Stimulated activated CD8-positive, alpha-beta memory T cell treated with anti-CD3 and anti-CD28 coated beads, Interleukin-12 subunit alpha, Interleukin-12 subunit beta, amount 100 ng/mL, for 24 hours (primary cell): ENCODE data around the gene LSR.

Experiments used
- DNase-seq: peaks from one replicate; pipeline ENCODE4 v3.0.0-alpha.2; 2020; ENCODE audit errors: extremely low read depth

Gene LSR, protein sequence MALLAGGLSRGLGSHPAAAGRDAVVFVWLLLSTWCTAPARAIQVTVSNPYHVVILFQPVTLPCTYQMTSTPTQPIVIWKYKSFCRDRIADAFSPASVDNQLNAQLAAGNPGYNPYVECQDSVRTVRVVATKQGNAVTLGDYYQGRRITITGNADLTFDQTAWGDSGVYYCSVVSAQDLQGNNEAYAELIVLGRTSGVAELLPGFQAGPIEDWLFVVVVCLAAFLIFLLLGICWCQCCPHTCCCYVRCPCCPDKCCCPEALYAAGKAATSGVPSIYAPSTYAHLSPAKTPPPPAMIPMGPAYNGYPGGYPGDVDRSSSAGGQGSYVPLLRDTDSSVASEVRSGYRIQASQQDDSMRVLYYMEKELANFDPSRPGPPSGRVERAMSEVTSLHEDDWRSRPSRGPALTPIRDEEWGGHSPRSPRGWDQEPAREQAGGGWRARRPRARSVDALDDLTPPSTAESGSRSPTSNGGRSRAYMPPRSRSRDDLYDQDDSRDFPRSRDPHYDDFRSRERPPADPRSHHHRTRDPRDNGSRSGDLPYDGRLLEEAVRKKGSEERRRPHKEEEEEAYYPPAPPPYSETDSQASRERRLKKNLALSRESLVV

DNA sequence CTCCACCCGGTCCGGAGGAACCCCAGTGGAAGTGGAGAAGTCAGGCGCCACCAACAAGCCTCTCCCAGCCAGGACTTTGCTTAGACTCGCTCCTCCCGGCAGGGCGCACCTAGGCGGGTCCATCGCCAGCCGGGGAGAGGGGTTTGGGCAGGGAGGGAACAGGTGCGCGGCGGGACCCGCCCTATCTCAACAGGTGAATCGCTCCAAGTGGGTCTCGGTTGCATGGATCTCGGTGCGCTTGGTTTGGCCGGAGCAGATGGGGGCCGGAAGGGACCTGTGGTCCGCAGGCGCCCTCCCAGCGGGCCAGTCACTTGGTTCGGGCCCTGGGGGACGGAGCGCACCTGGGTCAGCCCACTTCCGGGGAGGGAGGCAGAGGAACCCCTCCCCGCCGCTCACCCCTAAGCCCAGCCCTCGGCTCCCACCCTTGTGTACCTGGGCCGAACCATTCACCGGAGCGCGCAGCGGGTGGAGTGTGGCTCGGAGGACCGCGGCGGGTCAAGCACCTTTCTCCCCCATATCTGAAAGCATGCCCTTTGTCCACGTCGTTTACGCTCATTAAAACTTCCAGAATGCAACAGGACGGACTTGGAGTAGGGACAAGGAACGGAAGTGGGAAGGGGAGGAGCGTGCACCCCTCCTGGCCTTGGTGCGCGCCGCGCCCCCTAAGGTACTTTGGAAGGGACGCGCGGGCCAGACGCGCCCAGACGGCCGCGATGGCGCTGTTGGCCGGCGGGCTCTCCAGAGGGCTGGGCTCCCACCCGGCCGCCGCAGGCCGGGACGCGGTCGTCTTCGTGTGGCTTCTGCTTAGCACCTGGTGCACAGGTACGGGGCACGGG is at the start of gene LSR:
Gene LSR, plus strand, starts transcription at position 693 of the 836 bp plus-strand sequence. Its CDS starts 21 bp downstream, at position 714.
- no peak for DNase-seq

DNA sequence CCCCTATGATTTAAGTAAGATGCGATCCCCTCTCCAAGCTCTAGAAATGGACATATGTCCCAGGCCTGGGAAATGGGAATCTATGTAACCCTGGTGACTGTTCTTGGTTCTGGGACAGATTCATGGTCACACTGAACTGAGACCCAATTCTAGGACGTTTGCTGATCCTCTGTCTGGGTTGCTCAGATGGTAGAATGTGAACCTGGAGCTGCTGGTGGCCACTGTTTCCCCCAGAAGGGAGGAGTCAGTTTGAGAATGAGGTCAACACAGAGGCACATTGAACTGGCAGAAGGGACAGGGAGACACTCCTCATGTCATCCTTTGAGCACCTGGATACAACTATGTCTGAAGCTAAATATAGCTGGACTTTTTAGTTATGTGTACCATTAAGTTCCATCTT is 49.3 kb upstream of the LSR start:
- no peak for DNase-seq

DNA sequence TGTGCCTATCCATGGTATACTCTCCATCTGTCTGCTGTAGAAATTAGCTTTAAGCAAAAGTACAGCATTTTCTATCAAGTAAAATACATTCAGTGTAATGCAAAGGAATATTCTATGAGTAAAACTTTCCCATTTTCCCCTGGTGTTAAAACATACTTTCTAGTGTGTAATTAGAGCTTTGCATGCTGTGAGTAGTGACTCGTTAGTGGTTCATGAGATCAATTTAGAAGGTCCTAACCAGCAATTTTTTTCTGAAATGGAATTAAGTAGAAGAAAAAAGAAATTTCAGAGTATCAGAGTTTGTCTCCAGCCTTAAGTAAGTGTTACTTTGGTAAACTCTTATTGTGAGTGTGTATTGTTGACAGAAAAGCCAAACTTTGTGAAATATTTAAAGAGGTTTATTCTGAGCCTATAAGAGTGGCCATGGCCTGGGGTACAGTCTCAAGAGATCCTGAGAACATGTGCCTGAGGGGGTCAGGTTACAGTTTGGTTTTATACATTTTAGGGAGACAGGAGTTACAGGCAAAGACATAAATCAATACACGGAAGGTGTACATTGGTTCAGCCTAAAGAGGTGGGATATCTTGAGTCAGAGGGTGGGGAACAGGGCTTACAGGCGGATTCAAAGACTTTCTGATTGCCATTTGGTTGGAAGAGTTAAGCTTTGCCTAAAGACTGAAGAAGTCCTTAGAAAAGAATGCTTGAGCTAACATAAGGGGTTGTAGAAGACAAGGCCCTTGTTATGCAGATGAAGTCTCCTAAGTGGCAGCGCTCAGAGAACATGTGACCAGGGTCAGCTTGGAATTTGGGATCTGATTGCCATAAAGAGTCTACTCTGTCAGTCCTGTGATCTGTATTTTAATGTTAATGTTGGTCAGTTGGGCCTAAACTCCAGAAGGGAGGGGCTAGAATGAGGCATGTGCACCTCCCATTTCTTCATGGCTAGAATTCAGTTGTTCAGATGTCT is 45.8 kb upstream of the LSR start:
- DNase-seq = no peak

DNA sequence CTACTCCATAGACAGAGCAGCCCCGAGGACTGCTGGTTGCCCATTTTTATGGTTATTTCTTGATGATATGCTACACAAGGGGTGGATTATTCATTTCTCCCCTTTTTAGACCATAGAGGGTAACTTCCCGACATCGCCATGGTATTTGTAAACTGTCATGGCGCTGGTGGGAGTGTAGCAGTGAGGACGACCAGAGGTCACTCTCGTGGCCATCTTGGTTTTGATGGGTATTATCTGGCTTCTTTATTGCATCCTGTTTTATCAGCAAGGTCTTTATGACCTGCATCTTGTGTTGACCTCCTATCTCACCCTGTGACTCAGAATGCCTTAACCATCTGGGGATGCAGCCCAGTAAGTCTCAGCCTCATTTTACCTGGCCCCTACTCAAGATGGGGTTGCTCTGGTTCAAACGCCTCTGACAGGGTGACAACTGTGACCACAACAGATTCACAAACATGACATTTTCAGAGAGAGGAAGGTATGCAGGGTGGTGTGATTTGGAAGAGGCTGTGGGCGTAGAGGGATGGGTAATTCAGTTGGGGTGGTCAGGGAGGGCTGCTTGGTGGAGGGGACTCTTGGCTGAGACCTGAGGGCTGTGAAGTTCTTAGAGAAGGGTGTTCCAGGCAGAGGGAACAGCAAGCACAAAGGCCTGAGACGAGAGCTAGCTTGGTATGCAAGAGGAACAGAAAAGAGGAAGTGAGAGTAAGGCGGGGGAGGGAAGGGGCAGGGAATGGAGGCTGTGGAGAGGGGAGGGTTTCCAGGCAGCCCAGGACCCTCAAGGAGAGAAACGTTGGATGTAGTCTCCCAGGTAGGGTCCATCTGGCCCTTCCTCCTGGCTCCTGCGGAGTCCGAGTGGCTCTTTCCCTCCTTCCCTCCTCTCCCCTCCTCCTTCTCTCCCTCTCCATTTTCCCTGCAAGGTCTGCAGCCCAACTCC is 43.7 kb upstream of the LSR start:
- no peak for DNase-seq

DNA sequence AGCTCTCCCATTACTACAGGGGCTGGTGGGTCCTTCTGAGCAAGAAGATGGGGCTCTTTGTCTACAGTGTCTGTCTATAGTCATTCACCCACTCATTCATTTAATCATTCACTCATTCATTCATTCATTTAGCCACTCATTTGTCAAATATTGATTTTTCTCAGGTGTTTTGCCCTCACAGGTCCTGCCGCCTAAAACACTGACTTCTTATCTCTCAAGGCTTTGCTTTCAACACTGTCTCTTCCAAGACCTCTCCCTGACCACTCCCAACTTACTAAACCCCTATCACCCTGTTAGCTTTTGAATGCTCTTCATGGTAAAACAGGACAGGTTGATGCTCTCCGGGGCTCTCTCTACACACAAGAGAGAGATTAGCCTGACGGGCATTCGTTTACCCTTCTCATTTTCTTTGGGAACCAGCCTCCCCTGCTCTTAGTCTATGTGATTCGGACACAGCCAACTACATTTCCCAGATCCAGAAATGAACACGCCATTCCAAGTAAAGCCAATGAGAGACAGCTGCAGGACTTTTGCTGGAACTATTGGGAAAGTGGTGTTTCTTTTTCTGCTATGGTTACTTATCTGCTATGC is 43.0 kb upstream of the LSR start:
- no peak for DNase-seq

DNA sequence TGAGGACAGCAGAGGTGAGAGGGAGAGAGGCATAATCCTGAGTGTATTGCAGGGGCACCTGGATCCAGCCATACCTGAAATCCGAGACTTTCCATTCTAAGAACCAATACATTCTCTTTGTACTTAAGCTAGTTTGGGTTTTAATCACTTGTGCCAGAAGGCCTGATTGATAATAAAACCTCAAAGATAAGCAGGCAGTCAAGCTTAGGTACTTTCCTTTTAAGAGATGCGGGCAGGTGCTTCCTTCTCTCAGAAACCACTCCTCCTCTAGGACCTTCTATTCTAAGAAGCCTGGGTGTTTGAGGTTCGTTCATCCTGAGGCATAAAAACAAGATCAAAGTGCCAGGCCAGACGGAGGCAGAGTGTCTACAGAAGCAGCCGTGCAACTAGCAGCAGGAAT is 42.4 kb upstream of the LSR start:
- DNase-seq = no peak

DNA sequence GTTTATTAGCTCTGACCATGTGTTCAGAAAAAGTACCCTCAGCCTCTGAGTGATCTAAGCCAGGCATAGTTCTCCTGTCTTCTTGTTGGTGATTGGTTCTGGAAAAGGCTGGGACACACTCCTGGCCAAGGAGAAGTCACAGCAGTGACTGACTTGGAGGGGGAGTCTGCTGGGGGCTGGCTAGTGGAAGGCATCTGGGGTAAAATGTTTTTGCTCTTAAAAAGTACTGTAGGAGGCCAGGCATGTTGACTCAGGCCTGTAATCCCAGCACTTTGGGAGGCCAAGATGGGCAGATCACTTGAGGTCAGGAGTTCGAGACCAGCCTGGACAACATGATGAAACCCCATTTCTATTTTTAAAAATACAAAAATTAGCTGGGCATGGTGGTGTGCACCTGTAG is 41.9 kb upstream of the LSR start:
- DNase-seq = no peak

DNA sequence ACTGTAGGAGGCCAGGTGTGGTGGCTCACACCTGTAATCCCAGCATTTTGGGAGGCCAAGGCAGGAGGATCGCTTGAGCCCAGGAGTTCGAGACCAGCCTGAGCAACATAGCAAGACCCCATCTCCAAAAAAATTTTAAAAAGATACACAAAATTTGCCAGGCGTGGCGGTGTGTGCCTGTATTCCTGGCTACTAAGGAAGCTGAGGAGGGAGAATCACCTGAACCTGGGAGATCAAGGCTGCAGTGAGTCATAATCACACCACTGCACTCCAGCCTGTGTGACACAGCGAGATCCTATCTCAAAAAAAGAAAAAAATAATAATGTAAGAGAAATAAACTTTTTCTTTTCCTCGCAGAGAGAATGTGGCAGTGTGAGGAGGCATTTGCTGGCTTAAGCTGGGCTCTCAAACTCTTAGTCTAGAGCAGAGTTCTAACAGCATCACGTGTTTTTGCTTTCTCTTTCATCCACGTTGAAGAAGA is 41.4 kb upstream of the LSR start:
- no peak for DNase-seq

DNA sequence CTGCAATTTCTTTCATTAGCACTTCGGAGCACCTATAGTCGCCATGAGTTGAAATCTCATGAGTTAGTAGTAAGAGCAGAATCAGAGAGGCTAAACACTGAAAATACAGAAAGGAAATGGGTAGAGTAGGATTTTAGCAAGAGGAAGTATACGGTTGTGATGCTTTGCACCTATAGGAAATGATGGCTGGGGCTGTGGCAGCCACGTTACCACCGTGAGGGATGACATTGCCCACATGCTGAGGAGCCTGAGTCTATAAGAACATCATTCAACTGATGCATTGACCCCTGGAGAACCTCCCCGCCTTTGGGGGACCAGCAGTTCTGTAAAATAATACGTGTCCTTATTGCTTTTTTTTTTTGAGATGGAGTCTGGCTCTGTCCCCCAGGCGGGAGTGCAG is 40.7 kb upstream of the LSR start:
- DNase-seq = no peak

DNA sequence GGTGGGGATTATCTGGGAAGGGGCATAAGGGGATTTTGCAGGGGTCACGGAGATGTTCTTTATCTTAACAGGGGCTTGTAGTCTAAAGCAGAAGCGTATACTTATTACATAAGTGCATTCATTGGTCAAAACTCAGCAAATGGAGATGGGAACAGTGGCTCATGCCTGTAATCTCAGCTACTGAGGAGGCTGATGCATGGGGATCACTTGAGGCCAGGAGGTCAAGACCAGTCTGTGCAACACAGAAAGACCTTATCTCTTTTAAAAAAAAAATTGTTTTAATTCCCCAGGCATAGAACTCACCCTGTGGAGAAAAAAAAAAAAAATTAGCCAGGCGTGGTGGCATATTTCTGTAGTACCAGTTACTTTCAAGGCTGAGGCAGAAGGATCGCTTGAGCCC is 39.2 kb upstream of the LSR start:
- no peak for DNase-seq

DNA sequence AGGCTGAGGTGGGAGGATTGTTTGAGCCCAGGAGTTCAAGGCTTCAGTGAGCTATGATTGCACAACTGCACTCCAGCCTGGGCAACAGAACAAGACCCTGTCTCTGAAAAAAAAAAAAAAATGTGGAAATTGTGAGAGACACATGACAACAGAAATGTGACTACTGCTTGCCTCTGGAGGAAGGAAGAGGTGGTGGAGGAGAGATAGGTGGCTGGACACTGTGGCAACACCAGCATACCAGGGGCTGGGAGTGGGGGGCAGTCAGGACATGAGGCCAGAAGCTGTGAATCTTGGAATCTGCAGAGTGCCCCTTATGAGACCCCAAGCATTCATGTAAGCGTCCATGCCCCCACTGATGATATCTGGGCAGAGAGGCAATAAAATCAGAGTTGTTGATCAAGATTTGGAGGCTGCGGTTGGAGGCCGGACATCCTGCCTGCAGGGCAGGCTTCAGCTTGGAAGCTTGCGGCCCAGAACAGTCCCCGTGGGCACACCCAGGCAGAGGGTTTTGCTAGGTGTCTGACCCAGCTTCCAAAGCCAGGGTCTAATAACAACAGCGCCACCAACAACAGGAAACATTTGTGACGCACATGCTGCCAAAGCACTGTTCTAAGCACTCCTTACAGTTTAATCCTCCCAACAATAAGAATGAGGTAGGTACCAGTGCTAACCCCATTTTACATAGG is 37.1 kb upstream of the LSR start:
- peak; percentile 22 for DNase-seq

DNA sequence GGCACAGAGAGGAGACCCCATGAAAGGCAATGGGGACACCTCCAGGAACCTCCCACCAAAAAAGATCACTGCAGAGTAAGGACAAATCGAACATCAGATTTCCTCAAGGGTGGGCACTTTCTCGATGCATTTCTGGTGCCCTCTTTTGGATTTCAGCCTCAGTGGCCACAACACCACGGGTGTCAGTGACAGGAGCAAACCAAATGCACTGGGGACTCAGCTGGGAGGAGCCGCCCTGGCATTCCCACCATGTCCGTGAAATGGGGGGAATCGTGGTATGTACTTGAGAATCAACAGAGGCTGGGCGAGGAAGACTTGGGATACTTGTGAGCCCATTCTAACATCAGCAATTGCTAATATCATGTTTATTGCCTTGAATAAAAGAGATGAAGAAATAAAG is 36.6 kb upstream of the LSR start:
- no peak for DNase-seq

DNA sequence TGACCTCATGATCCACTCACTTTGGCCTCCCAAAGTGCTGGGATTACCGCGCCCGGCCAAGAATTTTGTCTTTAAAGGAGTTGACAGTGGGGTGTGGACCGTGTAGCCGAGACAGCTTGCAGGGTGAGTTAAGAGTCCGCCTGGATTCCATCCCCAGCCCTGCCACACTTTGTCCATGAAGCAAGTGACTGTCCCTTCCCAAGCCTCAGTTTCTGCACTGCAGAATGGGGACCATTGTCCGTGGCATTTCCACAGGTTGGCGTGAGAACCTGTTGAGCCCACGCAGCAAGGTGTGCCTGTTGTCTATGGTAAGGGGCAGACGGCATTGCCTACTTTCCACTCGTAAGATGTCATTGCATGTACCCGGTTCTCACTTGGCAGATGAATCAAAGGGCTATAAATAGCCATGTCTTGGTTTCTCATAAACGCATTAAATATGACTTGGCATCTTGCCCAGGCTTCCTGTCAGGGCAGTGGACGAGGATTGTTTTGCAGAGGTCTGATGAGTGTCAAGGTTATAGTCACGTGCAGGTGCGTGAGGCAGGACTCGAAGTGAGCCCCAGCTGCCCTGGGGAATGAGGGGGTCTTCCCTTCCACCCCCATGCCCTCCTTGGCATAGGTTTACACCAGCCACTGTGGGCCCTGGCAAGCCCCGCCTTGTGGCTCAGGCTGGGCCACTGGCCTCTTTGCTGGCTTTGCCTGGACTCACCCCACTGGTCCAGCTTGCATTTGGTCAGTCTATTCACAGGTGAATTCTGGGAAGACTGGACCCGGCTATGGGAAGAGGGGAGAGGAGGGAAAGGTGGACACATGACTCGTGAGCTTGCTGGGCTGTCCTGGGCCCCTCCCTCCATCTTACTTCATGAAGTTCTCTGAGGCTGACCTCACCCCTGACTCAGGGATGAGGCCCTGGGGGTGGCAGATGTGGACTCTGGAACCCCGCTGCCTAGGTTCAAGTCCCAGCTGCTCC is 34.9 kb upstream of the LSR start:
- DNase-seq = peak; percentile 54

DNA sequence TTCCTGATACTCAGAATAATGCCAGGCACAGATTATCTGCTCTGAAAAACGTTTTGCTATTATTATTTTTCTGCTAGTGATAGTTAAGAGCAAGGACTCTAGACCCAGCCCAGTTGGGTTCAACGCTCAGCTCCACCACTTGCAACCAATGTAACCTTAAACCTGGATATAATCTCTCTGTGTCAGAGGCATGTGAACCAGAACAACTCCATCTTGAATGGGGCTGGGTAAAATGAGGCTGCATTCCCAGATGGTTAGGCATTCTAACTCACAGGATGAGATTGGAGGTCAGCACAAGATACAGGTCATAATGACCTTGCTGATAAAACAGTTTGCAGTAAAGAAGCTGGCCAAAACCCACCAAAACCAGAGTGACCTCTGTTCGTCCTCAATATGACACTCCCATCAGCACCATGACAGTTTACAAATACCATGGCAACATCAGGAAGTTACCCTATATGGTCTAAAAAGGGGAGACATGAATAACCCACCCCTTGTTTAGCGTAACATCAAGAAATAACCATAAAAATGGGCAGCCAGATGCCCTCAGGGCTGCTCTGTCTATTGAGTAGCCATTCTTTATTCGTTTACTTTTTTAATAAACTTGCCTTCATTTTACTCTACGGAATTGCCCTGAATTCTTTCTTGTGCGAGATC is 33.9 kb upstream of the LSR start:
- DNase-seq = no peak

DNA sequence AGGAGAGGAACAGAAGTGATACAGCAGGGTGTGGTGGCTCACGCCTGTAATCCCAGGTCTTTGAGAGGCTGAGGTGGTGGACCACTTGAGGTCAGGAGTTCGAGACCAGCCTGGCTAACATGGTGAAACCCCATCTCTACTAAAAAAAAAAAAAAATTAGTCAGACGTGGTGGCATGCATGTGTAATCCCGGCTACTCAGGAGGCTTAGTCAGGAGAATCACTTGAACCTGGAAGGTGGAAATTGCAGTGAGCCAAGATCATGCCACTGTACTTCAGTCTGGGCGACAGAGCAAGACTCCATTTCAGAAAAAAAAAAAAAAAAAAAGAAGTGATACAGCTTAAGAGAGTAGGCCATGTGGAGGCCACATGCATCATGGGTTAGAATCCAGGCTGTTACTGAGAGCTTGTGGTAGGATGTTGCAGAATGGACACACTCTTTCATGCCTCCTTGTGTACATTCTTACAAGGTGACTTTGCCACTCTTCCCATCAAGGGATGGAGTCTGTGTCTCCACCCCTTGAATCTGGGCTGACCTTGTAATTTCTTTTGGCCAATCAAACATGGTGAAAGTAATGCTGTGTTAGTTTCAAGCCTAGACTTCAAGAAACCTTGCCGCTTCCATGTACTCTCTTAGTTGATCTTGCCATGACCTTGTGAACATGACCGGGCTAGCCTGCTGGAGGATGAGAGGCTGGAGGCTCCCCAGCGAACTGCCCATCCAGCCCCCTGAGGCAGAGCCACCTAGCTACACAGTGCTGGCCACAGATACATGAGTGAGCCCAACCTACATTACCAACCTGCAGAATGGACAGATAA is 32.6 kb upstream of the LSR start:
- DNase-seq = no peak

DNA sequence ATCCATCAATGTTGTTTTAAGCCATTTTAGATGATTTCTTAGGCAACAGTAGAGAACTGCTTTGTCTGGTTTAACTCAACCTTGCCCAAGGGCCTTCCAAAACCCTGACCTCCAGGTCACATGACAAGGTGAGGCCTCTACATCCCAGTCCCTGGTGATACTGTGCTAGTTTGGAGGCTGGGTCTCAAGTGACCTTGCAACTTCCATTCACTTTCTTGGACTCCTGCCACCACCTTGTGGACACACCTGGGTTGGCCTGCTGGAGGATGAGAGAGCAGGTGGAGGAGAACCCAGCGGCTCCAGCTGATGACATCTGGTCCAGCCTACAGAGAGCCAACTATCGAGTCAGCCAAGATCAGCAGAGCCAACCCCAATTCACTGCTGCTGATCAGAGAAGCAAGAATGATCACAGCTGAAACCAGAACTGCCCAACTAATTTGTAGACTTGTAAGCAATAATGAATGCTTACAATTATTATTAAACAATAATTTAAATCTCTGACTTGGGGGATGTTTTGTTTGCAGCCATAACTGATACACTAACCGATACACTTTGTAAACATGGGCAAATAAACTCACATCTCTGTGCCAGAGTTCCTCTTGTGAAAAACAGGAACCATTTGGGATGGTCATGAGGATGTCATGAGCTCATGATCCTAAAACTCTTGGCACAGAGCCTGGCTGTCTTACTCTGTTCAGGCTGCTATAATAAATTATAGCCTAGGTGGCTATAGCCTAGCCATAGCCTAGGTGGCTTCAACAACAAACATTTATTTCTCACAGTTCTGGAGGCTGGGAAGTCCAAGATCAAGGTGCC is 31.8 kb upstream of the LSR start:
- no peak for DNase-seq
